Heart left ventricle (tissue), 16 donors: ENCODE data around the gene CEP83. TPM values are rescaled to one million over a fixed set of nuclear protein-coding genes. Genes with fewer than 3 reads are reported as not detected.

ENCODE experiments used
- ATAC-seq, 4 donors: fragments of 200-7000 bp; cut with Tn5 transposase; one replicate each; pipeline ENCODE4 v1.9.1; 2020 to 2022; ENCODE audit warnings: moderate library complexity in 4 of 4, mild to moderate bottlenecking in 3 of 4, moderate number of reproducible peaks in 1 of 4
- DNase-seq, 5 donors: peaks; one replicate each; pipeline ENCODE4 v3.0.0-alpha.2; 2020
- H3K27ac ChIP-seq, 12 donors: fragments of 200-600 bp; sonication (generic) in 4 of 12; one replicate each; pipeline versions ENCODE4 v1.5.0 to v1.8.0; 2016 to 2022; ENCODE audit warnings: mild to moderate bottlenecking in 2 of 12
- H3K27me3 ChIP-seq, 9 donors: fragments of 200-600 bp; sonication (generic) in 2 of 9; one replicate each; pipeline versions ENCODE4 v1.5.1 to v1.8.0; 2016 to 2022; ENCODE audit warnings: mild to moderate bottlenecking in 3 of 9
- H3K36me3 ChIP-seq, 9 donors: fragments of 200-600 bp; sonication (generic) in 2 of 9; one replicate each; pipeline versions ENCODE4 v1.5.0 to v1.8.0; 2018 to 2022; ENCODE audit warnings: mild to moderate bottlenecking in 2 of 9
- H3K4me1 ChIP-seq, 12 donors: fragments of 200-600 bp; sonication (generic) in 4 of 12; one replicate each; pipeline versions ENCODE4 v1.5.0 to v1.8.0; 2016 to 2022; ENCODE audit warnings: mild to moderate bottlenecking in 3 of 12
- H3K4me3 ChIP-seq, 12 donors: fragments of 200-600 bp; sonication (generic) in 4 of 12; one replicate each; pipeline versions ENCODE4 v1.5.0 to v1.8.0; 2017 to 2022; ENCODE audit warnings: mild to moderate bottlenecking in 9 of 12, moderate library complexity in 4 of 12
- H3K9me3 ChIP-seq, 12 donors: fragments of 200-600 bp; sonication (generic) in 4 of 12; one replicate each; pipeline versions ENCODE4 v1.5.0 to v1.8.0; 2016 to 2022; ENCODE audit warnings: mild to moderate bottlenecking in 1 of 12
- POLR2A ChIP-seq, 2 donors: fragments of 450-650 bp; IDR thresholded peaks; one replicate each; pipeline ENCODE4 v1.6.1; 2017; ENCODE audit warnings: antibody characterized with exemption in 2 of 2, mild to moderate bottlenecking in 2 of 2, moderate library complexity in 2 of 2
- WGBS, 4 donors: extraction: QIAGEN DNeasy Blood & Tissue Kit in 2 of 4; methylation state at CpG; one replicate each; pipeline versions ENCODE4 v1.1.5 to v1.1.7; 2013 to 2018; 5-methylcytosine and 5-hydroxymethylcytosine counted together
- intact Hi-C, 10 donors: fragments of 100-400 bp; cut with DNase I; formaldehyde crosslinking; loops; one replicate each; pipeline versions ENCODE4 v1.11.1 to v1.14.2; 2022
- polyA plus RNA-seq, 2 donors: library from polyadenylated mRNA; stranded (reverse); fragments of 200-250 nt; gene quantifications; one replicate each; pipeline ENCODE4 v1.2.3, GENCODE V29; 2013
- total RNA-seq, 9 donors: library from RNA; depleted of rRNA in 2 of 9; stranded (reverse); fragments of >200 nt in 2 of 9; fragmentation: NEBNext Ultra II Directional in 3 of 9; extraction: Animal tissue kit (Norgen Biotek cat#: 25700) in 3 of 9; gene quantifications; one replicate each; pipeline versions ENCODE4 v1.1.0 to v1.2.4, GENCODE V29; 2016 to 2023
- TF ChIP-seq, protein P1 (sequence below), 12 donors: fragments of 200-600 bp; sonication (generic) in 4 of 12; IDR thresholded peaks; one replicate each; pipeline versions ENCODE4 v1.5.0 to v1.8.0; 2018 to 2022; ENCODE audit warnings: antibody characterized with exemption in 12 of 12, mild to moderate bottlenecking in 5 of 12
- donor health status: ischemic (EF 13 %, LVEDD 7.1; RV severe dilation, severe dysfunction).
- donor health status: healthy with polysubstance abuse.
- donor health status: DM: no; HTN: yes; CAD: no.
- donor health status: DM: no; HTN: no; CAD: no.
- donor health status: ischemic (EF 25% LVEDD 6.9; RV normal size, moderate dysfunction).
- donor health status: ischemic (EF 25% LVEDD 5.7; RV mildly dilated, moderate dysfunction).
- donor health status: healthy.
- donor health status: DM: yes; HTN: yes; CAD: no.
- donor health status: ischemic (EF 35%, LVEDD 5.7; RV mildly dilated, moderate dysfunction).
- donor health status: nonischemic (EF 11% LVEDD 7.7; RV severe dilation, severe dysfunction).
- donor health status: DM: yes; HTN: yes; CAD: no.
- donor health status: PGD.
- donor health status: ischemic (EF 29% LVEDD 5.4; RV normal size, mild dysfunction).
- donor health status: nonischemic (EF 23%, LVEDD 6.1; RV moderate dilation, normal function).

CEP83 gene
- total and polyA plus RNA-seq, 11 donors = 5.4 to 13.4 (median 9.5) TPM

GRCh38 chr12:94260017-94260416 is 199.7 kb downstream of the CEP83 start:
- ATAC-seq = no peak
- Histone ChIP-seq H3K27ac (peak overlapping the region in 6 of 12 donors; percentile 23 to 87 (median 79)), H3K36me3 (peaks cover 0 to 29% (median 0%) of the 10 kb centered on the region in 9 donors), H3K4me3 (no peak overlapping the region), H3K9me3 (no peaks in the 10 kb centered on the region), H3K27me3 (no peaks in the 10 kb centered on the region), H3K4me1 (peaks cover 9 to 48% (median 34%) of the 10 kb centered on the region in 12 donors)
- intact Hi-C loops = loop anchor here in 2 of 10 donors (5.0 to 10.0 kb wide), 2 partner anchors 37 to 165 kb away; no protein-coding TSS in a partner anchor
- no peak for TF ChIP-seq POLR2A (IDR thresholded peaks at IDR 0.05)
- TF ChIP-seq, protein P1, sequence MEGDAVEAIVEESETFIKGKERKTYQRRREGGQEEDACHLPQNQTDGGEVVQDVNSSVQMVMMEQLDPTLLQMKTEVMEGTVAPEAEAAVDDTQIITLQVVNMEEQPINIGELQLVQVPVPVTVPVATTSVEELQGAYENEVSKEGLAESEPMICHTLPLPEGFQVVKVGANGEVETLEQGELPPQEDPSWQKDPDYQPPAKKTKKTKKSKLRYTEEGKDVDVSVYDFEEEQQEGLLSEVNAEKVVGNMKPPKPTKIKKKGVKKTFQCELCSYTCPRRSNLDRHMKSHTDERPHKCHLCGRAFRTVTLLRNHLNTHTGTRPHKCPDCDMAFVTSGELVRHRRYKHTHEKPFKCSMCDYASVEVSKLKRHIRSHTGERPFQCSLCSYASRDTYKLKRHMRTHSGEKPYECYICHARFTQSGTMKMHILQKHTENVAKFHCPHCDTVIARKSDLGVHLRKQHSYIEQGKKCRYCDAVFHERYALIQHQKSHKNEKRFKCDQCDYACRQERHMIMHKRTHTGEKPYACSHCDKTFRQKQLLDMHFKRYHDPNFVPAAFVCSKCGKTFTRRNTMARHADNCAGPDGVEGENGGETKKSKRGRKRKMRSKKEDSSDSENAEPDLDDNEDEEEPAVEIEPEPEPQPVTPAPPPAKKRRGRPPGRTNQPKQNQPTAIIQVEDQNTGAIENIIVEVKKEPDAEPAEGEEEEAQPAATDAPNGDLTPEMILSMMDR (IDR thresholded peaks at IDR 0.05) = no peak
- no peak for DNase-seq
- whole genome bisulfite sequencing, 4 donors = 89 to 100% (median 95%) methylated on average over 3 of the region's 3 CpGs

GRCh38 chr12:94258593-94258992 is 201.1 kb downstream of the CEP83 start:
- WGBS, 4 donors = 85 to 95% (median 90%) methylated on average over 2 of the region's 2 CpGs
- TF ChIP-seq POLR2A (IDR thresholded peaks at IDR 0.05) = no peak
- TF ChIP-seq, protein P1 (IDR thresholded peaks at IDR 0.05) = no peak
- H3K27ac ChIP-seq = no peak overlapping the region
- intact Hi-C loops = no loop called here
- ATAC-seq (no peak), DNase-seq (no peak)
- no peaks in the 10 kb centered on the region for H3K27me3 ChIP-seq
- H3K9me3 ChIP-seq = no peaks in the 10 kb centered on the region
- no peak overlapping the region for H3K4me3 ChIP-seq
- H3K36me3 ChIP-seq = peaks cover 0 to 31% (median 0%) of the 10 kb centered on the region in 9 donors
- peaks cover 9 to 40% (median 27%) of the 10 kb centered on the region in 12 donors for H3K4me1 ChIP-seq

Other genes starting within 250 kb of the CEP83 start
- 1 to 10 TPM; 1.1 to 8.2 (median 2.9) TPM for gene TMCC3, start 190.7 kb upstream of the CEP83 start, total RNA-seq
- gene TMCC3, start 190.7 kb upstream of the CEP83 start, polyA plus RNA-seq = 1 to 10 TPM in 1 of 2 donors, under 1 TPM in 1; 0.69 to 4.0 TPM